ENCODE results near the gene TAS2R38.

GRCh38 chr7:142017451-142017850 lies 43.9 kb upstream of the TAS2R38 start:
- TF ChIP-seq POLR2A (IDR thresholded peaks at IDR 0.05; ENCODE audit: low read depth, low read length) = no peak
- TF ChIP-seq POLR2AphosphoS5 (IDR thresholded peaks at IDR 0.05; ENCODE audit: low read depth, low read length) = no peak

Data from GM12892 (cell line).